ENCODE data around the gene STOX2.
"Not testable (repeated sequence)": the region's sequence is repeated elsewhere in the genome, so short reads cannot be mapped to it uniquely, and the experiment has no call there.

The STOX2 gene

GRCh38 chr4:183940864-183941263, 35.8 kb downstream of the STOX2 start:
- no peak for DNase-seq

DNA sequence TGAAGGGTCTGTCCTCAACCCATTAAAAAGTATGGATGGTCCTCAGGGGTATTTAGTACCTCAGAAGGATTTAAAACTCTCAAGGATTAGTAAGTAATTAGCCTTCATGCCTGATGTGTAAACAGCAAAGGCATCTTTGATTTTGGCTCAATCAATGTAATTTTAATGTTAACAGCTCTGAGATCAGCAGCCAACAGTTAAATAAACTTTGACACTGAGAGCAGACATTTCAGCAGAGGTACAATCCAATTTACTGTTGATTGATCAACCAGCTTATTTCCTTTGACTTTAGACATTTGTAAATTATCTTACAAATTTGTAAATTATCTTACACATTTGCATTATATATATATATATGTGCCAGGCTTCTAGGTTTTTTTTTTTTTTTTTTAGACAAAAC, 36.9 kb downstream of the STOX2 start:
- DNase-seq, result no peak

DNA sequence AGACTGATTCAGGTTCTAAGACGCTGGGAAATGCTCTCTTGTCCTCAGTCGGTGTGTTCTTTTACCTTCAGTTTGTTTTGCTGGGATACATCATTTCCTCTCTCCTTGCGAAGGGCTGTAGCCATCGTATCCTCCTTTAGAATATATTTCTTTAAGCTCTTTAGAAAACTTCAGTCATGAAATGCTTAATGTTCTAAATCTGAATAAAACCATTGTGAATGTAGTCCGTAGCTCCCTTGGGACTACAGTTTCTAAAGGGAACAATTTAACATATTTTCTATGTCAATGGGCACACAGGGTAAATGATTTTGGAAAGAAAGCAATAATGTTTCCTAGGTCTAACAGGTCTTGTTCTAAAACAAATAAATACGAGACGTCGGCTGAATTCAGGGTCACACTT, 40.6 kb downstream of the STOX2 start:
- DNase-seq, result no peak

- DNase-seq, result no peak
These were observed 45.4 kb downstream of the STOX2 start for GRCh38 chr4:183950536-183950935.

DNA sequence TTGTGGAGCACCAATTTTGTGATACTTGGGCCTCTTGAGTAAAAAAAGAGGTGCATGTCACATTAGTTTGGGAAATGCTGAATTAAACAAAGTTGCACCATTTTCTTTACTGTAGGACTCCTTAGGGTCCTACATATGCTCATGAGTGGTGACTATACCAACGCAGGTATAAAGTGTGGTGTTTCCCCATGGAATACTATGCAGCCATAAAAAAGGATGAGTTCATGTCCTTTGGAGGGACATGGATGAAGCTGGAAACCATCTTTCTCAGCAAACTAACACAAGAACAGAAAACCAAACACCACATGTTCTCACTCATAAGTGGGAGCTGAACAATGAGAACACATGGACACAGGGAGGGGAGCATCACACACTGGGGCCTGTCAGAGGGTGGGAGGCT, 47.5 kb downstream of the STOX2 start:
- not testable (repeated sequence) for DNase-seq

GRCh38 chr4:183959319-183960045, 54.4 kb downstream of the STOX2 start:
- DNase-seq, result peak; percentile 2

GRCh38 chr4:183960046-183960420, 54.9 kb downstream of the STOX2 start:
- peak; percentile 78 for DNase-seq

DNA sequence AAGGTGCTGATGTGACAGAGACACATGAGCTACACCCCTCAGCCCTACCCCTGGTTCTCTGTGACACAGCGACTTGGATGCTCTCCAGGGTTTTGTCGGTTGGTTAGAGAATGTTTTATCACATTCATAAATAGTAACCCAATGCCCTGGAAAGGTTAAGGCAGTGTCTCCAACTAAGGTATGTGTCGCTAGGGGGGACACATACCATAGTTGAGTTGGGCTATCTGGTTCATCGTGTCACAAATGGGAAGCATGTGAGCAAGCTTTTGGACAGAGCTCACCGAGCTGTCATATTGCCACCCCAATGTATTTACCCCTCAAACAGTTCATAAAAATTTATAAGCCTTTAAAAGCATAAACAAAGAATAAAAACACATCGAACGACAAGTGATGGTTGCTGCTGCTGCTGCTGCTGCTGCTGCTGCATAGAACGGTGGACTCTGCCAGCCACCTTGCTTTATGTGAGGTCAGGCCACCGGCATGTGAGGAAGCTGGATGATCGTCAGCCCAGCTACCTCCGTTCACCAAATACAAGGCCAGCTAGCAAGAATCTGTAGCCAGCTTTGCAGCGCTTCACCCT, 55.9 kb downstream of the STOX2 start:
- DNase-seq, result no peak

DNA sequence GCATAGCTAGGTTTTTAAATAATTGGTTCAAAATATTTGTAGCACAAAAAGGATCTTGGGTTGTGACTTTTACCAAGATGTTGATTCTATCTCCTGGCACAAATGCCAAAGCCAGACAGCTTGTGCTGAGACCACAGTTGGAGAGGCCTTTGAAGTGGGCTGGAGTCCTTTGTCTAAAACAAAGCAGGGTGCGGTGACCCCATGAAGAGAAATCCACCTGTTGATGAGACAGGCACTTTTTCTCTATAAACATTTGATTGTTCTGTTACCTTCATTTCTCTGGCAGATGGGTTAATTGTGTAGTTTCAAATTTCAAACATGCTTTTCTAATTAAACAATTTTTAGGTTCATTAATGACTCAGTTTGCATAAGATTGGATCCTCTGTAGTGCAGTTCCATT, 56.7 kb downstream of the STOX2 start:
- no peak for DNase-seq

GRCh38 chr4:183962419-183962818, 57.3 kb downstream of the STOX2 start:
- no peak for DNase-seq

DNA sequence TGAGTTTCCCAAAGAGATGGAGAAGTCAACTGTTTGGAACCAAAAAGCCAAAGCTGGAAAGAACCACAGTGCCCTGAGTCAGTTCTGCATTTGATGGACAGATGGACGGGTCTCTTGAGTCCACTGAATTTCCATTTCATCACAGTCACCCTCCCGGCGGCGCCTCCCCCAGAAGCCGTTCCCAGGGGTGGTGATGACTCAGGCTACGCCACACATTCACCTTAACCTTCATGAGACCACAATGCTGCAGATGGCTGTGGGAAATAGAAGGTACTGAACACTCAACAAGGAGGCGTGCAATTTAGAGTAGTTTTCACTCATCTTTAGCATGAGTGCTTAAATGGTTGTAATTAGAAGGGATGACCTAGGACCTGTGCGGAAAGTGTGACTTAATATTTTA, 61.3 kb downstream of the STOX2 start:
- no peak for DNase-seq

- no peak for DNase-seq
These were observed 62.2 kb downstream of the STOX2 start for GRCh38 chr4:183967266-183967665.

DNA sequence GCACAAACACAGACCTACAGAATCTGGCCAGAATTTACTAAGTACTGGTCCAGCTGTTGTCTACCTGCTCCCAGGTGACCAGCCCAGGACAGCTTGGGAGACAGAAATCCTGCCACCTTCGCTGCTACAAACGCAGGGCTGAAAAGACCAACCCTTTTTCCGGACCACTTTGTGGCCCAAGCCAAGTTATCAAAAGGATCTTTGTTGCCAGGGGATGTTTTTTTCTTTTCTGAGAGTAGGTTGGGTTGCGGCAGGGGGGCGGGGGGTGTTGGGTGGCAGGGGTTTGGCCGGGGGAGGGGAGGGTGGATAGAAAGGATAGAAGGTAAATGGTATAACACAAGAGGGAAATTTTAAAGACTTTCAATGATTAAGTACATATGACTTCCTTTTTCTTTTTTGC, 63.4 kb downstream of the STOX2 start:
- no peak for DNase-seq

- no peak for DNase-seq
These were observed 63.8 kb downstream of the STOX2 start for GRCh38 chr4:183968931-183969330.

DNA sequence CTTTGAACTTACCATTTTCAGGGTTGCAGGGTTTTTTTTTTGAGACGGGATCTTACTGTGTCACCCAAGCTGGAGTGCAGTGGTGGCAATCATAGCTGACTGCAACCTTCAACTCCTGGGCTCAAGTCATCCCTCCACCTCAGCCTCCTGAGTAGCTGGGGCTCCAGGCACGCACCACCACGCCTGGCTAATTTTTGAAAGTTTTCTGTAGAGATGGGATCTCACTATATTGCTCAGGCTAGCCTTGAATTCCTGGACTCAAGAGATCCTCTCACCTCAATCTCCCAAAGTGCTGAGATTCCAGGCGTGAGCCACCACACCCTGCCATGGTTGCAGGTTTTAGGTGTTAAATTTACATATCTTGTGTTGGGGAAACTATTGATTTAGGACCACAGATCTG, 64.5 kb downstream of the STOX2 start:
- DNase-seq, result no peak

GRCh38 chr4:183971929-183972490, 66.9 kb downstream of the STOX2 start:
- no peak for DNase-seq

DNA sequence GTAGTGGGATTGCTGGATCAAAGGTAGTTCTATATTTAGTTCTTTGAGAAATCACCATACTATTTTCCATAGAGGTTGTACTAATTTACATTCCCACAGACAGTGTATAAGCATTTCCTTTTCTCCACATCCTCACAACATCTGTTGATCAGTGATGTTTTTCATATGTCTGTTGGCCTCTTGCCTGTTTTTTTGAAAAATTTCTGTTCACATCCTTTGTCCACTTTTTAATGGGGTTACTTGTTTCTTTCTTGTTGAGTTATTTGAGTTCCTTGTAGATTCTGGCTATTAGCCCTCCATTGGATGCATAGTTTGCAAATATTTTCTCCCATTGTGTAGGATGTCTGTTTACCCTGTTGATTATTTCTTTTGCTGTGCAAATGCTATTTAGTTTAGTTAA, 72.6 kb downstream of the STOX2 start:
- no peak for DNase-seq

GRCh38 chr4:183984566-183984965, 79.5 kb downstream of the STOX2 start:
- no peak for DNase-seq

- DNase-seq, result no peak
These were observed 80.7 kb downstream of the STOX2 start for GRCh38 chr4:183985786-183986185.

- DNase-seq, result no peak
These were observed 81.3 kb downstream of the STOX2 start for GRCh38 chr4:183986291-183986970.

GRCh38 chr4:183986971-183987946, 82.2 kb downstream of the STOX2 start:
- DNase-seq, result peak; percentile 84

DNA sequence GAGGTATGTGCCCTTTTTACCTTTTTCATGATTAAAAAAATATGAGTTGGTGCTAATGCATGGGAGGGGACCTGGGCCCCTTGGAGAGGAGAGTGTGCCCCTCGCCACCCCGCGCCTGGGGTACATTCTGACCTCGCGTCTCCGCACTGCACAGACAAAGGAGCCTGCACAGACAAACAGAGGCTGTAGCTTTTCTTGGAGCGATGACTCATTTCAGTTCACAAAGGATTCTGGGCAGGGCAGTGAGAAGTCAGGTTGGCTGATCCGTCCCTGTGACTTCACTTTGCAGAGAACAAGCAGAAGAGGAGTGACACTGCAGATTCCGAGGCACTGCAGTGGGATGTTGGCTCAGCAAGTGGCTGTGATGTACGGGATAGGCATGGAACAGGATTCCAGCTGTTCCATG, 82.9 kb downstream of the STOX2 start:
- DNase-seq, result peak; percentile 89

GRCh38 chr4:183988874-183989273, 83.8 kb downstream of the STOX2 start:
- DNase-seq, result no peak
